Transverse colon (tissue), 4 donors: Measurements from ENCODE around the gene EVA1C.

Experiments used
- EP300 ChIP-seq: sonication (generic); formaldehyde crosslinking; IDR thresholded peaks from one replicate; pipeline ENCODE4 v1.6.1; 2017; ENCODE audit warnings: antibody characterized with exemption, low read depth
- POLR2A ChIP-seq: fragments of 450-650 bp; IDR thresholded peaks from one replicate; pipeline ENCODE4 v1.6.1; 2016; ENCODE audit warnings: antibody characterized with exemption, mild to moderate bottlenecking, moderate library complexity
- POLR2AphosphoS5 ChIP-seq, 3 donors: sonication (generic); formaldehyde crosslinking; IDR thresholded peaks; one replicate each; pipeline ENCODE4 v1.6.1; 2016; ENCODE audit warnings: antibody characterized with exemption in 3 of 3
- TF ChIP-seq, protein P1 (sequence below), 5 experiments: fragments of 200-600 bp in 3 of 5; fragments of 450-650 bp in 2 of 5; sonication (generic) in 3 of 5; IDR thresholded peaks; 1 replicate in 2 of 5; 2 replicates in 3 of 5; pipeline ENCODE4 v1.5.1; 2016 to 2017; ENCODE audit warnings: antibody characterized with exemption in 5 of 5, inconsistent platforms in 3 of 5, mild to moderate bottlenecking in 2 of 5, moderate library complexity in 1 of 5

DNA sequence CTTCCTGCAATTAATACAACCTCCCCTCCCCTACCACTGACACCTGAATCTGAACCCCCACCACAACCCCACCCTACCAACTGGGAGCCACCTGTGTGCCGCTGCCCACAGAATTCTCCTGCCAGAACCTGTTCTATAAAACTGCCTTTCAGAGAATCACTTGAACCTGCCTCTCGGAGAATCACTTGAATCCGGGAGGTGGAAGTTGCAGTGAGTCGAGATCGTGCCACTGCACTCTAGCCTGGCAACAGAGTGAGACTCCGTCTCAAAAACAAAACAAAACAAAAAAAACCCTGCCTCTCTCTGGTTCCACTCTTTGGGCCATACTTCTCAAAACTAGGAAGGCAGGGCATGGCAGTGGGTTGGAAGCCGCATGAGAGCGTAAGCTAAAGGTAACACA, 25.4 kb upstream of the EVA1C start:
- TF ChIP-seq, protein P1, sequence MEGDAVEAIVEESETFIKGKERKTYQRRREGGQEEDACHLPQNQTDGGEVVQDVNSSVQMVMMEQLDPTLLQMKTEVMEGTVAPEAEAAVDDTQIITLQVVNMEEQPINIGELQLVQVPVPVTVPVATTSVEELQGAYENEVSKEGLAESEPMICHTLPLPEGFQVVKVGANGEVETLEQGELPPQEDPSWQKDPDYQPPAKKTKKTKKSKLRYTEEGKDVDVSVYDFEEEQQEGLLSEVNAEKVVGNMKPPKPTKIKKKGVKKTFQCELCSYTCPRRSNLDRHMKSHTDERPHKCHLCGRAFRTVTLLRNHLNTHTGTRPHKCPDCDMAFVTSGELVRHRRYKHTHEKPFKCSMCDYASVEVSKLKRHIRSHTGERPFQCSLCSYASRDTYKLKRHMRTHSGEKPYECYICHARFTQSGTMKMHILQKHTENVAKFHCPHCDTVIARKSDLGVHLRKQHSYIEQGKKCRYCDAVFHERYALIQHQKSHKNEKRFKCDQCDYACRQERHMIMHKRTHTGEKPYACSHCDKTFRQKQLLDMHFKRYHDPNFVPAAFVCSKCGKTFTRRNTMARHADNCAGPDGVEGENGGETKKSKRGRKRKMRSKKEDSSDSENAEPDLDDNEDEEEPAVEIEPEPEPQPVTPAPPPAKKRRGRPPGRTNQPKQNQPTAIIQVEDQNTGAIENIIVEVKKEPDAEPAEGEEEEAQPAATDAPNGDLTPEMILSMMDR (IDR thresholded peaks at IDR 0.05): no peak
- TF ChIP-seq POLR2A (no peak), EP300 (no peak), POLR2AphosphoS5 (IDR thresholded peaks at IDR 0.05) (no peak)
